Adrenal gland (tissue), 5 donors: Measurements from ENCODE around the gene SLC24A3.

Source experiments
- CTCF ChIP-seq, 6 experiments: fragments of 450-650 bp in 4 of 6; fragments of 200-600 bp in 2 of 6; sonication (generic) in 1 of 6; IDR thresholded peaks; 1 replicate in 5 of 6; 2 replicates in 1 of 6; pipeline versions ENCODE4 v1.5.1 to v1.8.0; 2016 to 2021; ENCODE audit warnings: antibody characterized with exemption in 6 of 6, mild to moderate bottlenecking in 2 of 6, moderate library complexity in 1 of 6
- POLR2A ChIP-seq, 2 donors: fragments of 450-650 bp; IDR thresholded peaks; one replicate each; pipeline ENCODE4 v1.6.1; 2017; ENCODE audit warnings: antibody characterized with exemption in 2 of 2, mild to moderate bottlenecking in 2 of 2, moderate library complexity in 1 of 2
- donor health status: DM: no; HTN: no; CAD: no.

GRCh38 chr20:19512886-19513677 is 300.6 kb downstream of the SLC24A3 start:
- TF ChIP-seq CTCF (IDR thresholded peaks at IDR 0.05): no peak
- TF ChIP-seq POLR2A (IDR thresholded peaks at IDR 0.05): no peak
